HG03521 (cell line): ENCODE measurements around the gene SLC16A2.
"Not testable (repeated sequence)": the region's sequence is repeated elsewhere in the genome, so short reads cannot be mapped to it uniquely, and the experiment has no call there.

Experiments used
- ATAC-seq: cut with Tn5 transposase; IDR thresholded peaks from one replicate; pipeline ENCODE4 v1.9.1; 2021; ENCODE audit warnings: mild to moderate bottlenecking, moderate library complexity; ENCODE audit not compliant: unreplicated experiment

Gene SLC16A2

DNA sequence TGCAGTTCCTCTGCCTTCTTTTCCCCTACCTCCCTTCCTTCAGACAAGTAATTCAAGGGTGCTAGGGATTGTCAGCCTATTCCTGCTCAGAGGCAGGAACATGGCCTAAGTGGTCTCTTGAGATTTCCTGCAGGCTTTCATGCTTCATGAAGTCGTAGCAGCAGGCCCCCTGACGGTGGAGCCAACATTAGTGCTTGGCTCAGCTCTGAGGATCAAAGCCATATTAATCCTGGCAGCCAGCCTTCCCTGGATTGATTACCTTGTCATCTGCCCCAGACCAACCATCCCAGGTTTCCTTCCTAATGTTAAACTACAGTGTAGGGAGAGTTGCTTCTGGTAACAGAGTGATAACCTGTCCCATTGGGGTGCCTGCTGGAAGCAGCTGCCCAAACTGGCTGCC is 84.1 kb downstream of the SLC16A2 start:
- no peak for ATAC-seq

DNA sequence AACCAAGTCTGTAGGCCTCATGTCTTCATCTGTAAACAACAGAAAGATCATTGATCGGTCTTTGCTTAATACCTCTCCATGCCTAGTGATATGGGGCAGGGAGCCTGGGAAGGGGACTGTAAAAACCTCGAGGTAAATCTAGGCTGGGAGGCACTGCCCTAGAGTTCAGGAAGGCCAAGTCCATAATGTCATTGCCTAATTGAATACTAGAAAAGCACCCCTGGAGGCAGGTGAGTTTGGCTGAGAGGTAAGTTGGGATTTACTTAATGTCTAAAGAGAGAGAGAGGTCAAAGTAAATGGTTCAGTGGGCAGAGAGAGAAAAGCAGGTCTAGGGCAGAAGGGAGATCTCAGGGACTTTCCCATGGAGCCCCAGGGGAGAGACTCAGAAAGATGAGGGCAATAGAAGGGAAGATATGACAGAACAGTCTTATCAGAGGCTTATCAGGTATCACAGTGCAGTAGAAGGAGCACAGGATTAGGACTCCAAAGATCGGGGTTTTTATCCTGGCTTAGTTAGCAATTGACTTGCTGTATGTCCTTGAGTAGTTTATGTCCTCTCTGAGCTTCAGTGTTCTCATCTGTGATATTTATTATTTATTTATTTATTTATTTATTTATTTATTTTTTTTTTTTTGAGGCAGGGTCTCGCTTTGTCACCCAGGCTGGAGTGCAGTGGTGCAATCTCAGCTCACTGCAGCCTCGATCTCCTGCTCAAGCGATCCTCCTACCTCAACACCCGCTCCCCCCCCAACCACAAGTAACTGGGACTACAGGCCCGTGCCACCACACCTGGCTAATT is 85.2 kb downstream of the SLC16A2 start:
- ATAC-seq = no peak

DNA sequence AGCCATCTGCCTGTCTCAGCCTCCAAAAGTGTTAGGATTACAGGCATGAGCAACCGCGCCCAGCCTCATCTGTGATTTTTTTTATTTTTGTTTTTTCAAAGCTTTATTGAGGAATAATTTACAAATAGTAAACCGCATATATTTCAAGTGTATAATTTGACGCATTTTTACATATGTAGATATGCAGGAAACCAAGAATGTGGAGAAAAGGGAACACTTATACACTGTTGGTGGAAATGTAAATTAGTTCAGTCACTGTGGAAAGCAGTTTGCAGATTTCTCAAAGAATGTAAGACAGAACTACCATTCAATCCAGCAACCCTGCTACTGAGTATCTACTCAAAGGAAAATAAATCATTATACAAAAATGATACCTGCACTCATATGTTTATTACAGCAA is 85.9 kb downstream of the SLC16A2 start:
- no peak for ATAC-seq

DNA sequence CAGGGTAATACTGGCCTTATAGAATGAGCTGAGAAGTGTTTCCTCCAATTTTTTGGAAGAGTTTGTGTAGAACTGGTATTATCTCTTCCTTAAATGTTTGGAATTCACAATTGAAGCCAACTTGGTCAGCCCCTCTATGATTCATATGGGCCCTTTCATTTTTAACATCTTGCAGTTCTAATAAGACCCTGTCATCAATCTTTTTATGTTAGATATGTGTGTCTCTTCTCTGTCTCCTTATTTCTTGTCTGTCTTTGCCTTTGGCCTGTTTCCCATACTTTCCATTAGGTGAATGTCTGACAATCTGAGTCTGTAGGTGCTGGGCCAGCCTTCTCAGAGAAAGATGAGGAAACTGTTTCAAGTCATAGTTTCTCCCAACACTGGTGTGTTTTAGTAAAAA is 88.7 kb downstream of the SLC16A2 start:
- no peak for ATAC-seq

DNA sequence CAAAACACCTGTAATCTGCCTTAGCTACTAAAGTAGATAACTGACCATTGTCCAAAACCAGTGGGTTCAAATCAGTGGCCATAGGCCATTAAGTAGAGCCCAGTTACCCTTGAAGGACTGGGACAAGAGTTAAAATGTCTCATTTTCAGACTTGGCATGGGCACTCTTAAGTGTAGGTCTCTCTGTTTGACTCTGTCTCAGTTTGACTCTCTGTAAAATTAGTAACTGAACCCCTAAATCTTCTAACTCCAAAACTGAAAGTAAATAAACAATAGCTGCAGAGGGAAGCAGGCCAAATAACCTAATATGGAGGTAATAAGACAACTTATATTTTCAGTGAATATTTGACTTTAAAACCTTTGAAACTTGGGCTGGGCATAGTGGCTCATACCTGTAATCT is 89.1 kb downstream of the SLC16A2 start:
- peak; percentile 48 for ATAC-seq

DNA sequence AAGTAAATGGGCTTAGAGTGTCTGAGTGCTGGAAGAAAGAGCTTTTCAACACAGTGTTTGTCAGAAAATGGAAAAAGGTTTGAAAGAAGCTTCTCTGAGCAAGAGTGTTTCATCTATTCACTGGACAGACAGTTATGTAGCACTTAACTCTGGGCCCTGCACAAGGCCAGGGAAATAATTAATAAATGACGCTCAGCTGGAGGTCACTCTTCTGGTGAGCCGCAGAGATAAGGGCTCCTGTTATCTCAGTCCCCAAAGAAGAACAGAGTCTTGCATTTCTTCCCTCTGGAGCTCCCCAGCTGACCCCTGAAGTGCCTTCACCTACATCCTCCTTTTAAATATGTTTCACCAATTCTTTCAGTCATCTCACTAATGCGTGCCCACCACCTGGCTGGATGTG is 90.4 kb downstream of the SLC16A2 start:
- no peak for ATAC-seq

DNA sequence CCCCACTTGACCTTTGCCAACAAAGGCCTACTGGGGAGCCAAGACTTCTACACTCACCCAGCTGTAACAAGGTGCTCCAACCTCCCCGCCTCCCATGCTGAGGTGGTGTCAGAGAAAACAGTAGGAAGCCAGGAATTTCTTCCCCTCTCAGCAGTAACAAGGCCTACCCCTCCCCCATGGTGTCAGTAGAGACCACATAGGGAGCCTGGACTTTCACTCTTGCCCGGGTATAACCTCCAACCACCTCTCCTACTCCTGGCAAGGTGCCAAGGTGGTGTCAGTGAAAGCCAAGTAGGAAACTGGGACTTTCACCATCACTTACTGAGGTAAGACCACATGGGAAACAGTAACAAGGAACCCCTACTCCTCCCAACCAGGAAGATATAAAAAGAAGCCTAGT is 93.1 kb downstream of the SLC16A2 start:
- ATAC-seq = no peak

DNA sequence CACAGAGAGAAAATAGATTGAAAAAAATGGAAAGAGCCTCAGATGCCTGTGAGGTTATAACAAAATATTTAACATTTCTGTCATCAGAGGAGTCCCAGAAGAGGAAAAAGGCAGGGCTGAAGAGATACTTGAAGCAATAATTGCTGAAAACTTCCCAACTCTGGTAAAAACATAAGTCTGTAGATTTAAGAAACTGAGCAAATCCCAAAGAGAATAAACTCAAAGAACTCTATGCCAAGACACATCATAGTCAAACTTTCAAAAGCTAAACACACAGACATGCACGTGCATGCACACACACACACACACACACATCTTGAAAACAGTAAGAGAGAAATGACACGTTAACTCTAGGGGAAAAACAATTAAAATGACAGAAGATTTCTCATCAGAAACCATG is 94.1 kb downstream of the SLC16A2 start:
- ATAC-seq = no peak

DNA sequence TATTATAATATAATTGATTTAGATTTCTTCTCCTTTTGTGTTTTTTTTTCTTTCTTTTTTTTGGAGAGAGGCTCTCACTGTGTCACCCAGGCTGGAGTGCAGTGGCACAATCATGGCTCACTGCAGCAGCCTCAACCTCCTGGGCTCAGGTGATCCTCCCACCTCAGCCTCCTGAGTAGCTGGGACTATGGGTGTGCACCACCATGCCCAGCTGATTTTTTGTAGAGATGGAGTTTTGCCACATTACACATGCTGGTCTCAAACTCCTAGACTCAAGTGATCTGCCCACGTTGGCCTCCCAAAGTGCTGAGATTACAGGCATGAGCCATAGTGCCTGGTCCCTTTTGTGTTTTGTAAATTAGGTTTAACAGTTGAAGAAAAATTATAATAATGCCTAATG is 94.7 kb downstream of the SLC16A2 start:
- not testable (repeated sequence) for ATAC-seq

DNA sequence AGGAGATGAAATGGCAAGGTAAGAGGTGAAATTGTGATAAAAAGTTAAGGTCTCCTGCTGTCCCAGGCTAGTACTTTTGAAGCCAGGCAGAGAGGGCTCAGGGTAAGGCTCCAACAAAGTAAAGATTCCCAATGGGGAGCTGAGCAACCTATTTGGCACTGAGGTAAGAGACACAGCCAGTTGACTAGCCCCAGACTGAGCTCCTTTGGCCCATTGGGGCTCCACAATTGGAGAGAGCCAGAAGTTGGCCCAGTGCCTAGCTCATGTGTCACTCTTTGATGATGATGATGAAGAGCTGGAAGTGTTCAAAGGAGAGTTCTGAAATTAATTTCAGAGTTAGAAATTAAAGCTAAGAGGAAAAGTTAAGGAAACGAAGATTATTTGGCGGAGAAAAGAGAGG is 98.6 kb downstream of the SLC16A2 start:
- ATAC-seq = no peak

DNA sequence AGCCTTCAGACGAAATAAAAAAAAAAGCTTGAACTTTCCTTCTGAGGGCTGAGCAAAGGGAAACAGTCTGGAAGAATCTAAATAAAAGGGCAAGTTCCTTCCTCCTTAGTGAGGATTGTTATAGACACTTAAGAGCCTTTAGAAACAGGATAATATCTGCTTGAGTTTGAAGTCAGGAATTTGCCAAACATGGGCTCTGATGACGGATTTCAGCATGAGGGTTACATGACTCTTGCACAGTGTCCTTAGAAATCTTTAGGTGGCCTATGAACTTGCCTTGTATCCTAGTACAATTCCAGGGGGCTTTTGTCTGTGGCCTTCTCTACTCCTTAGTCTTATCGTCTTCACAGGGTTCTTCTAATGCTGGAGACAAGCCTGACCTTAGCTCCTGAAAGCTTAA is 99.0 kb downstream of the SLC16A2 start:
- no peak for ATAC-seq

DNA sequence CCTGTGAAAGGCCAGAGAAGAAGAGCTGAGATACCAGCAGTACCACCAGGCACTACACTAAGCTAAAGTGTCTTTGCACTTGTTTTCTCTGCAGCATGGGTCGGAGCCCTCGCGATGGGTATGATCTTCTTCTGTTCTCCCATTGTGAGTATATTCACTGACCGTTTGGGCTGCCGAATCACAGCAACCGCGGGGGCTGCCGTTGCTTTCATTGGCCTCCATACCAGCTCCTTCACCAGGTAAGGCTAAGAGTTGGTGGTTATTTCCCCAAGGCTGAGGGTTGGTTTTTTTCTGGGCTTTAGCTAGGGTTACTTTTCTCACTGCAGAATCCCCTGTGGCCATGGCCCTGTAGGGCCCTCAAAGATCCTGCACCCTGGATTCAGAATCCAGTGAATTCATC is 99.6 kb downstream of the SLC16A2 start:
- ATAC-seq = no peak

DNA sequence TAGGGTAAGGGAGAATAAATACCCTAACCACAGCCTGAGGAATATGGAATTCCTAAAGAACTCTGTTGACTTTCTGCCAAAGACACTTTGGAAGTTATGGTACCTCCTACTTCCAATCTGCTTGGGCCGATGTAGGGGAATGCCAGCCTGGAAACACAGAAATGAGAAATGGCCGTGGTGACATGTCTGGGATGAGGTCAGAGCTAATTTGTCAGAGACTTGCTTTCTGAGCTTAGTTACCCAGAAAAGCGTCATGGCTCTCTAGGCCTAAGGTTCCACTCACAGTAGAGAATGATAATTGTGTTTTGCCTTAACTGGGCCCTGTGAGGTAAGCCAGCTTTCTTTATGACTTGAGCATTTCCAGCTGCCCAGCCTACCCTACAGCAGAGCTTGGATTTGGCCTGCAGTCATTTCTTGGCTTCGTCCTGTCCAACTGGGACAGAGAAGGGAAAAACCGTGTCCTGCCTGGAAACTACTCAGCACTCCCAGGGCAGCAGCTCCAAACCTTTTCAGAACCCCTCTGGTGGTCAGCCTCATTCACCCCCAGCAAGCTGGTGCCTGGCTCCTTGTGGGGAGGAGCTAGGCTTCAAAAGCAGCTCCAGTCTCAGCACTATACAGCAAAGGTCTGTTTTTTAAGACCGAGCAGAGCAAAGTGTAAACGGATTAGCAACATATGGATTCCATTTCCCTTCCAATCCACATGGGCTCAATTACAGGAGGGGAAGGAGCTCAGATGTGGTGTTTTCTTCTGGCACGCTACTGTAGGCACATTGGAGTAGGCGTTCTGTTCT is 100.9 kb downstream of the SLC16A2 start:
- ATAC-seq = no peak

DNA sequence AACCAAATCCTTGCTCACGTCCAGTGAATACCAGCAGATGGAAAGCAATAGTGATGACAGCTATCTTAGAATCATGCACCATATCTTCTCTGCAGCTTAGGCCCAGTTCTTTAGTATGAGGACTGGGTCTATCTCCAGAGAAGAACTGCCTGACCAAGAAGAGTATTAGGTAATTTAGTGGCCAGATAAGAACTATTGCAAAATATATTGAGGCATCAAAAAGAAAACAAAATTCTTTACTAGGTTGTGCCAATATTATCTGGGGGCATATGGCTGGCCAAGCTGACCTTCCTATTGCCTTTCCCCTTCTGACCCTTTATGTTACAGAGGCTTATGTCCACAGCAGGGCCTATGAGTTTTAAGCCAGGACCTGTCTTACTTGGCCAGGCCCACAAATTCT is 101.9 kb downstream of the SLC16A2 start:
- no peak for ATAC-seq

DNA sequence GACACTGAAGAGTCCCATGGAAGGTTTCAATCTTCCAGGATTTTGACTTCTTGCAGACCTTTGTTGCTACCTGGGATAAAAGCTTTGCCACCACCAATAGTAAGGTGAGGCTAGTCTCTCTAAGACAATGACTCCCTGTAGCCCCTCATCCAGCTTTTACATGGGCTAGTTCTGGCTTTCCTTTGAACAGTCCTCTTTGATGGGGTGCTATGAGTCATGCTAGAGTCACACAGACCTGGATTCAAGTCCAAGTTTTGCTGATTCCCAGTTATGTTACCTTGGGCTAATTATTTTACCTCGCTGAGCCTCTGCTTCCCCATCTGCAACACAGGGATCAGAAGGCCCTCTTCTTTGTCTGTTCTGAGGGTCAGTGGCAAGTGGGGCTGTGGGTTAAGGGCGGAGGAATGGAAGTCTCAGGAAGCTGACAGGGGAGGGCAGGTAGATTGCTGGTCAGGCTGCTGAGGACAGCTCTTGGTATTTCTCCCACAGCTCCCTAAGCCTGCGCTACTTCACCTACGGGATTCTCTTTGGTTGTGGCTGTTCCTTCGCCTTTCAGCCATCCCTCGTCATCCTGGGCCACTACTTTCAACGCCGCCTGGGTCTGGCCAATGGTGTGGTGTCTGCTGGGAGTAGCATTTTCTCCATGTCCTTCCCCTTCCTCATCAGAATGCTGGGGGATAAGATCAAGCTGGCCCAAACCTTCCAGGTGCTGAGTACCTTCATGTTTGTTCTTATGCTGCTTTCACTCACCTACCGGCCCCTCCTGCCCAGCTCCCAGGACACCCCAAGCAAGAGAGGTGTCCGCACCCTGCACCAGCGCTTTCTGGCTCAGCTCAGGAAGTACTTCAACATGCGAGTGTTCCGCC is 102.8 kb downstream of the SLC16A2 start:
- no peak for ATAC-seq

DNA sequence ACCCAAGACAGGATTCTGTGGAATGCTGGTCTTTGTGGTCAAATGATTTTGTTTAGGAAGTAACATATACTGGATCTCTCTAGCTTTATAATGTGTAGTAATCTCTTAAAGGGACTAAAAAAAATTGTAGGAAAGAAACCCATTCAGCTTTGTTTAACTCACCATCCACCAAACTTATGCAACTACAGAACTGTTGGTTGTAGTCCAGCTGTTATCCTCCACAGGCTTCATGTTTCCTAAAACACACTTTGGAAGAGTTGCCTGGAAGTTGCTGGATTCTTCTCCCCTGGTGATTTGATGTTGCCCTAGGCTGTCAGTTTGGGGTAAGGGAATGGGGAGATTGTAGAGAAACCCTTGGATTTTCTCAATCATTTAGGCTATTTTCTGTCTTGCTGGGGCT is 103.8 kb downstream of the SLC16A2 start:
- no peak for ATAC-seq

DNA sequence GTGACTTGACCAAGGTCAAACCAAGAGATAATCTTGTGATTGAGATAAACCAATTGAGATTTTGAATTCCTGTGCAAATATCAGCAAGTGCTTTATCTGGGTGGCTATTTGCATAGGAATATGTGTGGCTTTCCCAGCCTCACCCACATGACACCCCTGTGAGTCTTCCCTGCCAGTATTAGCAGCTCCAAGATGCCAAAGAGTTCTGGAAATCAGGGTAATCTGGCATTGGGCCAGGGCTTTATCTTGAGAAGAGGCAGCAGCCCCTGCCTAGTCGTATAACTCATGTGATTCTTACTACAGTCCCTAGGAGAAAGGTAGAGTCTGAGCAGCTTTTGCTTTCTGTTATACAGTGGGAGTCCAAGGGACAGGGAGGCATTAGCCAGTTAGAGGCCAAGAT is 105.5 kb downstream of the SLC16A2 start:
- ATAC-seq = no peak

DNA sequence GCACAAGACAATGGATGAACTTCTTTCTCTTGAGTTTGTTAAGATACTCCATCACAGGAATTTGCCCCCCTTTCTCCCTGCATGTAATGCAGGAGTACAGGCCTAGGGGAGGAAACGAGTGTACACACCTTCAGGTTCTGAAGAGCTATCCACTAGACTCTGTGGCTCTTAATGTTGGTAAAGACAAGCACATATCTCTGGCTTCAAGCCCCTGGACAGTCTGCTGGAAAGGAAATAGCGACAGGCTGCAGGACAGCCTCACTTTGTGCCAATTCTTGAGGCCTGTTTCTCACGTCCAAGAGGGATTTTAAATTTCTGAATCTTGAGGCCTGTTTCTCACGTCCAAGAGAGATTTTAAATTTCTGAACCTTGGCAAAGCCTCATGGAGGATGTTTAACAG is 106.1 kb downstream of the SLC16A2 start:
- ATAC-seq = no peak

DNA sequence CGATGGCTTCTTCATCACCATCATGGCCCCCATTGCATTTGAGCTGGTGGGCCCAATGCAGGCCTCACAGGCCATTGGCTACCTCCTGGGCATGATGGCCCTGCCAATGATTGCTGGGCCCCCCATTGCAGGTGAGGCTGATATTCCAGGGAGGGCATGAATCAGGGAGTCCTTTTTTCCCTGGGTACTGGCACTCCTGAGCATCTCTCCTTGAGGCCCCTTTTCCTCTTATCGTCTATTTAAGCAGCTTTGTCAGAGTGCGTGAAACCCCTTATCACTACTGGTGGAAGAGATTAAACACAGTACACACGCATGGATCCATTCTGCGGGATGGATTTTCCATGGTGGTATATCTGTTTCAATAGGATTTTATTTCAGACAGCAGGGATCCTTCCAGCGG is 108.0 kb downstream of the SLC16A2 start:
- no peak for ATAC-seq

DNA sequence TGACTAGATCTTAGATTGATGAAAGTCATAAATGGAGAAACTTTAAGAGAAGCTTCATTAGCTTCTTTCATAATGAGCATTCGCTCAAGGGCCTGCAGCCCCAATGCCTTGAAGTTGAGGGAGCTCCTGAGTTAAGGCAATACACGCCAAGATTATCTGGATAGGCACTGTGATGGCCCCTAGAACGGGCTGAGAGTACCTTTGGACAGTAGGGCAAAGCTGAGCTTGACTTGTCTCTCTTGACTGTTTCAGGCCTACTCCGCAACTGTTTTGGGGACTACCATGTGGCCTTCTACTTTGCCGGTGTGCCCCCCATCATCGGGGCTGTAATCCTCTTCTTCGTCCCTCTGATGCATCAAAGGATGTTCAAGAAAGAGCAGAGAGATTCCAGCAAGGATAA is 109.8 kb downstream of the SLC16A2 start:
- ATAC-seq = no peak

DNA sequence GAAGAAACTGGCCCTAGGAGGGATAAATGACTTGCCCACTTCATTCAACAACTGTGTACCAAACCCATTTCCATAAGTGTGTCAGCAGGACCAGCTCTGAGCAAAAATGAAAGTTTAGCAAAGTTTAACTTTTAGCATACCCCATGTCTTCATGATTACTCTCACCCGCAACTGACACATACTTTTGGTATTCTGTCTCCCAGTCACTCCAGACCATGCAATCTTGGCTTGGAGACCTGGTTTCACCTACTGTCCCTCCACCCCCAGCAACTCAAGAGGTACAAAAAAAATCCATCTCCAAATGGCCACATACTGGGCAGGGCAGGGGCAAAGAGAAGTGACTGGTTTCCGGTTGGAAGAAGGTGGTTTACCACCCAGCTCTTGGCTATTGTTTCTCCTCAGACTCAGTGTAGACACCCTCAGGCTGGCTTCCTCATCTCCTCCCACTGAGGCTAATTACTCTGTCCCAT is 113.3 kb downstream of the SLC16A2 start:
- ATAC-seq = no peak

DNA sequence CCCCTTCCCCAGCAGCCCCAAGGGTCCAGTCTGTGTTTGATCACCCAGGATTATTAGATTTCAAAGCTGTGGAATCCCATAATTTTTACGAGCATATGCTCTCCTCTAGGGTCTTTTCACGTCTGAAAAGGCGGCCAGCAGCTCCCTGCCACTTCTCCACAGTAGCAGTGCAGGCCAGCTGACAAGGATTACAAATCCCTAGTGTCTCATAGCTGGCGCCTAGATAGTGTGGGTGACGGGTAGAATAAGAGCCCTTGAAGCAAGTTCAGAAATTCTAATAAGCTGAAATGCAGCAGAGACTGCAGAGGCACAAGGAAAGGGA is 113.8 kb downstream of the SLC16A2 start:
- no peak for ATAC-seq
